BE2C (cell line): ENCODE data around the gene ZNF609.

Experiments used
- DNase-seq: peaks from one replicate; pipeline ENCODE4 v3.0.0-alpha.2; 2020
- H3K27me3 ChIP-seq: fragments of 250-450 bp; sonication (Bioruptor Pico); 2 replicates; pipeline ENCODE4 v1.5.1; 2020; ENCODE audit warnings: mild to moderate bottlenecking
- H3K36me3 ChIP-seq: fragments of 250-450 bp; sonication (Bioruptor Pico); 2 replicates; pipeline ENCODE4 v1.5.1; 2020; ENCODE audit warnings: mild to moderate bottlenecking
- H3K4me1 ChIP-seq: fragments of 250-450 bp; sonication (Bioruptor Pico); 2 replicates; pipeline ENCODE4 v1.5.1; 2020
- H3K4me3 ChIP-seq: 2 replicates; pipeline ENCODE4 v1.5.1; 2011; ENCODE audit warnings: low read depth, low read length
- H3K9me3 ChIP-seq: fragments of 250-450 bp; sonication (Bioruptor Pico); 2 replicates; pipeline ENCODE4 v1.5.1; 2020
- TF ChIP-seq, protein P1 (sequence below): IDR thresholded peaks from 2 replicates; pipeline ENCODE4 v1.5.1; 2012; ENCODE audit warnings: mild to moderate bottlenecking, low read depth, low read length

The ZNF609 gene

GRCh38 chr15:64717130-64717529, 256.8 kb downstream of the ZNF609 start:
- no peak for DNase-seq
- peaks cover 5% of the 10 kb centered on the region; the same call in 1 of the 2 replicates for H3K4me1 ChIP-seq
- H3K36me3 ChIP-seq, result no peaks in the 10 kb centered on the region
- H3K9me3 ChIP-seq, result no peaks in the 10 kb centered on the region
- no peak overlapping the region for H3K4me3 ChIP-seq
- TF ChIP-seq, protein P1, sequence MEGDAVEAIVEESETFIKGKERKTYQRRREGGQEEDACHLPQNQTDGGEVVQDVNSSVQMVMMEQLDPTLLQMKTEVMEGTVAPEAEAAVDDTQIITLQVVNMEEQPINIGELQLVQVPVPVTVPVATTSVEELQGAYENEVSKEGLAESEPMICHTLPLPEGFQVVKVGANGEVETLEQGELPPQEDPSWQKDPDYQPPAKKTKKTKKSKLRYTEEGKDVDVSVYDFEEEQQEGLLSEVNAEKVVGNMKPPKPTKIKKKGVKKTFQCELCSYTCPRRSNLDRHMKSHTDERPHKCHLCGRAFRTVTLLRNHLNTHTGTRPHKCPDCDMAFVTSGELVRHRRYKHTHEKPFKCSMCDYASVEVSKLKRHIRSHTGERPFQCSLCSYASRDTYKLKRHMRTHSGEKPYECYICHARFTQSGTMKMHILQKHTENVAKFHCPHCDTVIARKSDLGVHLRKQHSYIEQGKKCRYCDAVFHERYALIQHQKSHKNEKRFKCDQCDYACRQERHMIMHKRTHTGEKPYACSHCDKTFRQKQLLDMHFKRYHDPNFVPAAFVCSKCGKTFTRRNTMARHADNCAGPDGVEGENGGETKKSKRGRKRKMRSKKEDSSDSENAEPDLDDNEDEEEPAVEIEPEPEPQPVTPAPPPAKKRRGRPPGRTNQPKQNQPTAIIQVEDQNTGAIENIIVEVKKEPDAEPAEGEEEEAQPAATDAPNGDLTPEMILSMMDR, result no peak
- H3K27me3 ChIP-seq, result no peaks in the 10 kb centered on the region

DNA sequence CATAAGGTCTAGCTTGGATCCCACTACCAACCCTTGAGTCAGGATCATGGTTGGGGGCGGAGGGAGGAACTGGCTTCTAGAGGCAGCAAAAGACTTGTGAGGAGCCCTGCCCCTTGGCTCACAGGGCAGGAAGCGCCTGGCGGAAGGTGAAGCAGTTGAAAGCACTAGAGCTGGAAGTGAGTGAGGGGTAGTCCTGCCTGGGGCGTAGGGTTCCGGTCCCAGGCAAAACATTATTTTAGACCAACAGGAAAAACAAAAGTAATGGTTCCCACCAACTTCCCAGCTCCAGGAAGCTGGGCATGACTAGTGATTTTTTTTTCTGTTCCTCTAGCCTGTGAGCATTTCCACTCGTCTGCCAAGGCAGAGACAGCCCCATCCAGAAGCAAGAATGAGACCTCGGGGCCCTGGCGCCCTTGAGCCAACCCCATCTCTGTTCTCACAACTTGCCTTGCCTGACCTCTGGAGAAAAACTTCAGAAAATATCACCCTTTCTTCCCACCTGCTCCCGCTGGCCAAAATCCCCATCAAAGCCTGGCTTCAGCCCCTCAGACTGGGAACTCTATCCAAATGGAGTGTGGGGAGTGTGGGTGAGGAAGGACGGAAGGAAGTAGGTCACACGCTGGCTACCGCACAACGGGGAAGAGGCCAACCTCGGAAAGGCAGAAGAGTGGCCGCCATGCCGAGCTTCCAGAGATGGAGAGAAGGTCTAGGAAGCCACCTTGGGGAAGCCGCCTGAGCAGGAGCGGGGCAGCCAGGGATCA, 257.5 kb downstream of the ZNF609 start:
- H3K27me3 ChIP-seq, result no peaks in the 10 kb centered on the region
- DNase-seq, result no peak
- H3K9me3 ChIP-seq, result no peaks in the 10 kb centered on the region
- peaks cover 5% of the 10 kb centered on the region; the same call in 1 of the 2 replicates for H3K4me1 ChIP-seq
- TF ChIP-seq, protein P1, result no peak
- H3K4me3 ChIP-seq, result no peak overlapping the region
- H3K36me3 ChIP-seq, result no peaks in the 10 kb centered on the region

- Histone ChIP-seq H3K4me1 (peaks cover 5% of the 10 kb centered on the region; the same call in 1 of the 2 replicates), H3K36me3 (no peaks in the 10 kb centered on the region), H3K27me3 (no peaks in the 10 kb centered on the region), H3K4me3 (no peak overlapping the region), H3K9me3 (no peaks in the 10 kb centered on the region)
- no peak for DNase-seq
- TF ChIP-seq, protein P1, result no peak
Observed at GRCh38 chr15:64720188-64720587, 259.8 kb downstream of the ZNF609 start.

GRCh38 chr15:64730151-64730550, 269.8 kb downstream of the ZNF609 start:
- no peak overlapping the region for H3K4me3 ChIP-seq
- no peaks in the 10 kb centered on the region for H3K9me3 ChIP-seq
- H3K4me1 ChIP-seq, result no peaks in the 10 kb centered on the region
- DNase-seq, result no peak
- H3K36me3 ChIP-seq, result no peaks in the 10 kb centered on the region
- TF ChIP-seq, protein P1, result no peak
- no peaks in the 10 kb centered on the region for H3K27me3 ChIP-seq

DNA sequence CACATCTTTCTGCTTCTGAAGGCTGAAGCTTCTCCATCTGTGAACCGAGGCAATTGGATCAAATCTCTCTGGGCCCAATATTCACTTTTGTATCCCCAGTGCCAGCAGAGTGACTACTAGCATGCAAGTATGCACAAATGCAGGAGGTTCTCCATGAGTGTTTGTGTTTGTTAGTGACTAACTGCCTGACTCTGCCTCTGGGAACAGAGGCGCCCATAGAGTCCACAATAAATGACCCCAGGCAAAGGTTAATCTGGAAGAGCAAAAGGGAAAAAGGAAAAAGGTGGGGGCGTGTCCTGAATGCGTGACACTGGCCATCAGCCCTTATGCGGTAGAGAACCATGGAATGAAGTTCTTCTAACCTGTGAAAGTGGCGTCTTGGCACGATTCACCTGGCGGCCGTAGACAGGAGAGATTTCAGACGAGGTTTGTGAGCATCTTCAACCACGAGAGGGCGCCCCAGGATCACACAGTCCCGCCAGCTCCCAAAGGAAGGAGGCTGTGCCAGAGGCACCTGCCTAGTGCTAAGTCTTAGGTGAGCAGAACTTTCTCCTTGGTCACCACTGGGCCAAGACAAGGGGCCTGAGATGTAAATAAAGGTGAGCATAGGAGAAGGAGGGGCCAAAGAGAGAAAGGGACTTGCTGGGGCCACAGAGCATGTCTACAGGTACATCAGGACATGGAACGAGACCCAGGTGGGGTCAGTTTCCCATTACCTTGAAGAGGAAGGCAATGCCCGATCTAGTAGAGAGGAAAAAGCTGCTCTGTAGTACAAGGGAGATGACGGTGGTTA, 270.8 kb downstream of the ZNF609 start:
- no peak overlapping the region for H3K4me3 ChIP-seq

More for the DNA sequence above, 270.8 kb downstream of the ZNF609 start:
- peak; percentile 88 for DNase-seq
- no peaks in the 10 kb centered on the region for H3K4me1 ChIP-seq
- H3K9me3 ChIP-seq, result no peaks in the 10 kb centered on the region
- TF ChIP-seq, protein P1, result peak; percentile 92
- no peaks in the 10 kb centered on the region for H3K36me3 ChIP-seq
- no peaks in the 10 kb centered on the region for H3K27me3 ChIP-seq
